GM12878 (cell line): Measurements from ENCODE around the gene NFIX. TPM values are rescaled to one million over a fixed set of nuclear protein-coding genes. Genes with fewer than 3 reads are reported as not detected.

ENCODE experiments used
- ATAC-seq: fragments of 200-7000 bp; cut with Tn5 transposase; 3 replicates; pipeline ENCODE4 v1.9.1; 2020; ENCODE audit warnings: mild to moderate bottlenecking, moderate library complexity
- BruUV-seq: library from RNA; stranded (reverse); fragments of 400-500 nt; replicated peaks from 2 replicates; lab custom pipeline; 2021; lab: Mats Ljungman, UMichigan
- CTCF ChIA-PET: fragments of 300-600 bp; sonication (Branson Sonifier 250); formaldehyde crosslinking; extraction: SDS; loops from one replicate; lab custom pipeline; 2021; ENCODE audit warnings: inconsistent platforms; lab: Yijun Ruan, JAX
- POLR2A ChIA-PET: fragments of 350-600 bp; formaldehyde crosslinking; extraction: SDS; loops from one replicate; lab custom pipeline; 2021; ENCODE audit warnings: inconsistent platforms; lab: Charles Lee
- RAD21 ChIA-PET: fragments of 300-600 bp; sonication (Branson Sonifier 250); formaldehyde crosslinking; loops from one replicate; lab custom pipeline; 2023; ENCODE audit warnings: antibody characterized with exemption; ENCODE audit not compliant: unreplicated experiment; lab: Charles Lee
- SMC1A ChIA-PET: fragments of 300-600 bp; sonication (Branson Sonifier 250); formaldehyde crosslinking; loops from one replicate; lab custom pipeline; 2023; ENCODE audit not compliant: unreplicated experiment, uncharacterized antibody; lab: Charles Lee
- DNase-seq: peaks from one replicate; pipeline ENCODE4 v3.0.0-alpha.2; 2011; ENCODE audit warnings: low read depth, low spot score
- FAIRE-seq: peaks from 3 replicates; lab custom pipeline; 2011; peaks lifted over from hg19 to GRCh38; lab: Jason Lieb, UNC
- H2AFZ ChIP-seq: 2 replicates; pipeline ENCODE4 v1.6.0; 2011; ENCODE audit warnings: low read depth, low read length, control low read depth; ENCODE audit not compliant: control insufficient read depth
- H3K27ac ChIP-seq: 2 replicates; pipeline ENCODE4 v1.5.1; 2011; ENCODE audit warnings: control low read depth; ENCODE audit not compliant: control insufficient read depth, insufficient read depth
- H3K27me3 ChIP-seq, 2 experiments: replicated peaks in 1 of 2; 2 replicates each; pipeline versions ENCODE4 v1.6.0 to v1.6.1; 2011; ENCODE audit warnings: low read length in 1 of 2; ENCODE audit not compliant: control insufficient read depth in 2 of 2, insufficient read depth in 2 of 2
- H3K36me3 ChIP-seq, 2 experiments: 2 replicates each; pipeline ENCODE4 v1.5.1; 2011; ENCODE audit warnings: low read length in 1 of 2; ENCODE audit not compliant: control insufficient read depth in 2 of 2, insufficient read depth in 2 of 2
- H3K4me1 ChIP-seq: 2 replicates; pipeline ENCODE4 v1.6.1; 2011; ENCODE audit warnings: mild to moderate bottlenecking, low read length, moderate library complexity, mixed read lengths; ENCODE audit not compliant: control insufficient read depth, insufficient read depth
- H3K4me2 ChIP-seq: 2 replicates; pipeline ENCODE4 v1.6.0; 2011; ENCODE audit warnings: control low read depth; ENCODE audit not compliant: control insufficient read depth, insufficient read depth
- H3K4me3 ChIP-seq: fragments of 200-600 bp; sonication (generic); 2 replicates; pipeline ENCODE4 v1.5.1; 2016
- H3K79me2 ChIP-seq: 2 replicates; pipeline ENCODE4 v1.6.0; 2011; ENCODE audit warnings: low read length; ENCODE audit not compliant: control insufficient read depth, insufficient read depth
- H3K9ac ChIP-seq: 2 replicates; pipeline ENCODE4 v1.8.0; 2011; ENCODE audit warnings: low read length, control low read depth, mixed read lengths; ENCODE audit not compliant: control insufficient read depth, insufficient read depth
- H3K9me3 ChIP-seq: replicated peaks from 3 replicates; pipeline ENCODE4 v1.5.1; 2011; ENCODE audit warnings: mild to moderate bottlenecking, low read length; ENCODE audit not compliant: control insufficient read depth, insufficient read depth
- H4K20me1 ChIP-seq: 2 replicates; pipeline ENCODE4 v1.6.0; 2011; ENCODE audit not compliant: control insufficient read depth, insufficient read depth
- CBX5 ChIP-seq: sonication (generic); IDR thresholded peaks from 2 replicates; pipeline ENCODE4 v1.6.1; 2016; ENCODE audit warnings: low read depth, moderate library complexity, mild to moderate bottlenecking, inconsistent platforms
- CHD1 ChIP-seq: IDR thresholded peaks from 2 replicates; pipeline ENCODE4 v1.6.1; 2012; ENCODE audit warnings: low read depth, low read length, improper control_type of control experiment
- MYC ChIP-seq: IDR thresholded peaks from 2 replicates; pipeline ENCODE4 v1.6.1; 2011; ENCODE audit warnings: mild to moderate bottlenecking, low read length, moderate library complexity, inconsistent platforms; ENCODE audit not compliant: insufficient read depth, insufficient replicate concordance, insufficient read length, severe bottlenecking
- POLR2AphosphoS5 ChIP-seq: IDR thresholded peaks from 2 replicates; pipeline ENCODE4 v1.6.1; 2011; ENCODE audit warnings: mild to moderate bottlenecking, low read length, inconsistent platforms
- SP1 ChIP-seq: IDR thresholded peaks from one replicate; pipeline ENCODE4 v1.6.1; 2011; ENCODE audit warnings: low read depth, low read length
- SREBF1 ChIP-seq: IDR thresholded peaks from 2 replicates; pipeline ENCODE4 v1.6.1; 2012; ENCODE audit warnings: mild to moderate bottlenecking, low read length
- SUZ12 ChIP-seq: fragments of 200-600 bp; sonication (generic); IDR thresholded peaks from one replicate; pipeline ENCODE4 v1.6.1; 2018; ENCODE audit warnings: antibody characterized with exemption, mild to moderate bottlenecking; ENCODE audit not compliant: unreplicated experiment
- YBX1 ChIP-seq: fragments of 450-650 bp; IDR thresholded peaks from 2 replicates; pipeline ENCODE4 v1.6.1; 2016; ENCODE audit warnings: antibody characterized with exemption
- ZNF207 ChIP-seq: fragments of 450-650 bp; IDR thresholded peaks from 2 replicates; pipeline ENCODE4 v1.6.1; 2014; ENCODE audit warnings: antibody characterized with exemption, mild to moderate bottlenecking, borderline replicate concordance
- ZNF274 ChIP-seq: IDR thresholded peaks from one replicate; pipeline ENCODE4 v1.8.0; 2011; ENCODE audit not compliant: insufficient read length, insufficient read depth
- WGBS: methylation state at CpG from one replicate; pipeline ENCODE4 v1.1.6; 2016; ENCODE audit warnings: low lambda C conversion rate; ENCODE audit not compliant: insufficient replicate concordance, insufficient coverage; ENCODE audit errors: missing lambda C conversion rate; 5-methylcytosine and 5-hydroxymethylcytosine counted together
- in situ Hi-C: fragments of 300-500 bp; cut with MboI; formaldehyde crosslinking; loops from 9 replicates; pipeline ENCODE4 v1.14.3; 2018; ENCODE audit warnings: mixed read lengths
- intact Hi-C: fragments of 100-400 bp; cut with micrococcal nuclease; formaldehyde crosslinking; loops from one replicate; pipeline ENCODE4 v1.14.2; 2022; ENCODE audit not compliant: unreplicated experiment
- polyA plus RNA-seq, 11 experiments: library from polyadenylated mRNA; depleted of rRNA in 4 of 11; unstranded in 6 of 11; stranded (reverse) in 5 of 11; fragments of >200 nt; fragmentation: Nextera tagmentation in 4 of 11; fragmentation: Illumina TruSeq in 1 of 11; extraction: Ambion mirVana in 4 of 11; extraction: Trizol in 1 of 11; gene quantifications; 1 replicate in 1 of 11; 2 replicates in 10 of 11; pipeline versions ENCODE4 v1.2.1 to v1.2.3, GENCODE V29; 2011 to 2016; ENCODE audit warnings: inconsistent platforms in 2 of 11, missing spikeins in 2 of 11, low read depth in 1 of 11
- total RNA-seq, 4 experiments: library from RNA; depleted of rRNA in 3 of 4; stranded (reverse); fragments of >200 nt in 3 of 4; fragmentation: Illumina TruSeq in 1 of 4; extraction: Trizol in 1 of 4; gene quantifications; 2 replicates each; pipeline versions ENCODE4 v1.2.1 to v1.2.3, GENCODE V29; 2013 to 2021

The NFIX gene
- total and polyA plus RNA-seq, 10 of the 15 experiments (the other 5 are each of a cell fraction or from before 2014, with no cell fraction given), result 0.02 to 2.2 (median 0.28) TPM

GRCh38 chr19:13062317-13062716 lies 67.0 kb downstream of the NFIX start:
- H3K4me3 ChIP-seq, result no peak overlapping the region
- H3K27ac ChIP-seq, result no peak overlapping the region
- ChIA-PET CTCF (interaction anchor here (1.0 to 10.9 kb wide), 9 partner anchors 8 to 150 kb away, joined by 3 to 247 read pairs (median 26); no protein-coding TSS in a partner anchor), RAD21 (interaction anchor here (0.6 to 4.6 kb wide), 5 partner anchors 15 to 92 kb away, joined by 3 to 49 read pairs (median 3); no protein-coding TSS in a partner anchor), SMC1A (interaction anchor here (1.1 to 3.5 kb wide), 3 partner anchors 29 to 83 kb away, joined by 3 to 45 read pairs (median 9); partner anchors contain the start of gene NACC1), POLR2A (interaction anchor here (1.7 kb wide), 1 partner anchor 32 kb away, joined by 4 read pairs; no protein-coding TSS in a partner anchor)
- no peak for ATAC-seq
- no peak overlapping the region for H2AFZ ChIP-seq
- FAIRE-seq, result no peak
- no peak overlapping the region for H3K4me2 ChIP-seq
- no peaks in the 10 kb centered on the region for H4K20me1 ChIP-seq
- no peaks in the 10 kb centered on the region for H3K4me1 ChIP-seq
- H3K36me3 ChIP-seq, result no peaks in the 10 kb centered on the region
- no TSS peak for BruUV-seq
- no peak for TF ChIP-seq ZNF274
- no peaks in the 10 kb centered on the region for H3K9me3 ChIP-seq
- DNase-seq, result no peak
- no peaks in the 10 kb centered on the region for H3K79me2 ChIP-seq
- in situ Hi-C loops (no loop called here), intact Hi-C loops (no loop called here)
- H3K27me3 ChIP-seq, result peaks cover 8 to 11% of the 10 kb centered on the region in 2 experiments
- H3K9ac ChIP-seq, result no peak overlapping the region

- H3K9me3 ChIP-seq, result no peaks in the 10 kb centered on the region
- ChIA-PET CTCF (interaction anchor here (4.3 to 10.9 kb wide), 2 partner anchors 84 to 97 kb away, joined by 58 to 247 read pairs; no protein-coding TSS in a partner anchor), SMC1A (interaction anchor here (1.0 kb wide), 1 partner anchor 87 kb away, joined by 3 read pairs; no protein-coding TSS in a partner anchor), RAD21 (no interaction called here), POLR2A (no interaction called here)
- DNase-seq (no peak), FAIRE-seq (no peak), ATAC-seq (no peak)
- intact Hi-C loops (no loop called here), in situ Hi-C loops (no loop called here)
- no TSS peak for BruUV-seq
- H3K4me3 ChIP-seq, result no peak overlapping the region
- no peak overlapping the region for H3K27ac ChIP-seq
- no peaks in the 10 kb centered on the region for H3K79me2 ChIP-seq
- no peaks in the 10 kb centered on the region for H4K20me1 ChIP-seq
- no peak overlapping the region for H3K9ac ChIP-seq
- H3K36me3 ChIP-seq, result no peaks in the 10 kb centered on the region
- H2AFZ ChIP-seq, result no peak overlapping the region
- peaks cover 8 to 11% of the 10 kb centered on the region in 2 experiments for H3K27me3 ChIP-seq
- H3K4me1 ChIP-seq, result no peaks in the 10 kb centered on the region
- no peak for TF ChIP-seq CBX5
- TF ChIP-seq MYC, result no peak
- TF ChIP-seq SUZ12, result no peak
- no peak for TF ChIP-seq CHD1
- no peak for TF ChIP-seq POLR2AphosphoS5
- no peak for TF ChIP-seq SP1
- TF ChIP-seq YBX1, result no peak
- TF ChIP-seq ZNF207, result no peak
- no peak for TF ChIP-seq SREBF1
- TF ChIP-seq, all 136 proteins: peak for 0
- H3K4me2 ChIP-seq, result no peak overlapping the region
- WGBS, result 11% methylated on average over 5 of the region's 5 CpGs
Measured at GRCh38 chr19:13063461-13064091, 68.3 kb downstream of the NFIX start.
